ENCODE data around the gene GPR31.

DNA sequence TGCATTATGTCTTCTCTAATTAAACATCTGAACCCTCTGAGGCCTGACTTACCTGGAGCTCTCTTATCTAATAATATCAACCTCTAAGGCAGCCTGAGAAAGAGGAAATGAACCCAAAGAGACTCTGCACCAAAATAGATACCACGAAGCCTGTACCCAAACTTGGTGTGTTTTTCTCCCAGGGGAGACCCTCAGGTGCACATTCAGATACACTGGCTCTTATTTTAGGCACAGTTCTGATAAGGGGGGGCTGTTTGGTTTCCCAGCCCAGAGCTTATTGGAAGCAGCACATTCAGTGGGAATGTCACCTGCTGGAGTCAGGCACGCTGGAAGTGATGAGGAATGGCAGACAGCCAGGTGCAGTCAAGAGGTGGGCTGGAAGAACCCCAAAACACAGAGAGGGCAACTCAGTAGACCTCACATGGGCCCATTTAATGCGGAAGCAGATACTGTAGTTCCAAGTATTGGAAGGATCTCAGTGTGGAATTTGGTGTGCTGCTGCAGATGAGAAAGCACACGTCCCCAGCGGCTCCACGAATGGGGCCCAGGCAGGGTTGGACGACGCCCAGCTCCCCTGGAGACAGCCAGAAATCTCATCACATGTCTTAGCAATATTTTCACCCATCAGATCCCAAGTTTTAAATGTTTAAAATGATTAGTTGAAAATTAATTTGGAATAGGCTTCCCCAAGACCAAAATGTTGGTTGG lies 44.6 kb downstream of the GPR31 start:
- TF ChIP-seq, protein P1, sequence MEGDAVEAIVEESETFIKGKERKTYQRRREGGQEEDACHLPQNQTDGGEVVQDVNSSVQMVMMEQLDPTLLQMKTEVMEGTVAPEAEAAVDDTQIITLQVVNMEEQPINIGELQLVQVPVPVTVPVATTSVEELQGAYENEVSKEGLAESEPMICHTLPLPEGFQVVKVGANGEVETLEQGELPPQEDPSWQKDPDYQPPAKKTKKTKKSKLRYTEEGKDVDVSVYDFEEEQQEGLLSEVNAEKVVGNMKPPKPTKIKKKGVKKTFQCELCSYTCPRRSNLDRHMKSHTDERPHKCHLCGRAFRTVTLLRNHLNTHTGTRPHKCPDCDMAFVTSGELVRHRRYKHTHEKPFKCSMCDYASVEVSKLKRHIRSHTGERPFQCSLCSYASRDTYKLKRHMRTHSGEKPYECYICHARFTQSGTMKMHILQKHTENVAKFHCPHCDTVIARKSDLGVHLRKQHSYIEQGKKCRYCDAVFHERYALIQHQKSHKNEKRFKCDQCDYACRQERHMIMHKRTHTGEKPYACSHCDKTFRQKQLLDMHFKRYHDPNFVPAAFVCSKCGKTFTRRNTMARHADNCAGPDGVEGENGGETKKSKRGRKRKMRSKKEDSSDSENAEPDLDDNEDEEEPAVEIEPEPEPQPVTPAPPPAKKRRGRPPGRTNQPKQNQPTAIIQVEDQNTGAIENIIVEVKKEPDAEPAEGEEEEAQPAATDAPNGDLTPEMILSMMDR (conservative IDR thresholded peaks at IDR 0.05; ENCODE audit: low read depth, low read length): no peak
- no peak for TF ChIP-seq RFX5 (IDR thresholded peaks at IDR 0.05; ENCODE audit: low read depth, low read length)
